Endodermal cell (in vitro differentiated cells): ENCODE results near the gene BEND3. TPM values are rescaled to one million over a fixed set of nuclear protein-coding genes. Genes with fewer than 3 reads are reported as not detected.

Experiments
- DNase-seq: peaks from one replicate; pipeline ENCODE4 v3.0.0-alpha.2; 2017
- H3K27ac ChIP-seq: 2 replicates; pipeline ENCODE4 v1.5.1; 2013; ENCODE audit warnings: mild to moderate bottlenecking, low read depth, low read length, moderate library complexity
- H3K27me3 ChIP-seq: 2 replicates; pipeline ENCODE4 v1.6.1; 2013; ENCODE audit warnings: mild to moderate bottlenecking, low read length, moderate library complexity; ENCODE audit not compliant: insufficient read depth, control insufficient read depth, poor library complexity, severe bottlenecking
- H3K36me3 ChIP-seq: 2 replicates; pipeline ENCODE4 v1.7.0; 2013; ENCODE audit warnings: mild to moderate bottlenecking, low read length, moderate library complexity; ENCODE audit not compliant: control insufficient read depth, insufficient read depth
- H3K4me1 ChIP-seq: one replicate; pipeline ENCODE4 v1.7.0; 2013; ENCODE audit warnings: low read length; ENCODE audit not compliant: control insufficient read depth, insufficient read depth
- H3K4me3 ChIP-seq: 2 replicates; pipeline ENCODE4 v1.5.1; 2013; ENCODE audit warnings: mild to moderate bottlenecking, low read length, moderate library complexity
- H3K9ac ChIP-seq: 2 replicates; pipeline ENCODE4 v1.6.1; 2013; ENCODE audit warnings: mild to moderate bottlenecking, low read length, moderate library complexity; ENCODE audit not compliant: poor library complexity, severe bottlenecking; ENCODE audit errors: extremely low read depth
- H3K9me3 ChIP-seq: 2 replicates; pipeline ENCODE4 v1.6.1; 2013; ENCODE audit warnings: mild to moderate bottlenecking, low read length, moderate library complexity; ENCODE audit not compliant: control insufficient read depth
- H3K27ac Mint-ChIP-seq: 2 replicates; pipeline ENCODE4 v1.8.0; 2020; ENCODE audit warnings: mixed read lengths
- H3K27me3 Mint-ChIP-seq: 2 replicates; pipeline ENCODE4 v1.8.0; 2021; ENCODE audit warnings: mild to moderate bottlenecking, mixed read lengths; ENCODE audit not compliant: insufficient read depth
- H3K36me3 Mint-ChIP-seq: 2 replicates; pipeline ENCODE4 v1.8.0; 2020; ENCODE audit warnings: low read depth, mixed read lengths
- H3K4me1 Mint-ChIP-seq: 2 replicates; pipeline ENCODE4 v1.8.0; 2020; ENCODE audit warnings: mixed read lengths
- H3K4me3 Mint-ChIP-seq: 2 replicates; pipeline ENCODE4 v1.8.0; 2020; ENCODE audit warnings: mild to moderate bottlenecking, moderate library complexity, mixed read lengths
- H3K9me3 Mint-ChIP-seq: 2 replicates; pipeline ENCODE4 v1.8.0; 2020; ENCODE audit warnings: mild to moderate bottlenecking, mixed read lengths
- CTCF ChIP-seq: fragments of 200-600 bp; sonication (generic); conservative IDR thresholded peaks from 2 replicates; pipeline ENCODE4 v1.5.0; 2021; ENCODE audit warnings: antibody characterized with exemption, mild to moderate bottlenecking
- WGBS, 2 experiments: methylation state at CpG; one replicate each; pipeline versions ENCODE4 v1.1.5 to v1.1.7; 2013; ENCODE audit warnings: missing lambda C conversion rate in 2 of 2, mixed read lengths in 1 of 2; ENCODE audit not compliant: insufficient coverage in 1 of 2, insufficient read length in 1 of 2; 5-methylcytosine and 5-hydroxymethylcytosine counted together
- total RNA-seq, 2 donors: library from RNA; stranded (reverse); fragmentation: NEBNext Ultra II Directional in 1 of 2; extraction: Animal tissue kit (Norgen Biotek cat#: 25700) in 1 of 2; gene quantifications; 2 replicates in 1 of 2; 3 replicates in 1 of 2; pipeline ENCODE4 v1.2.1, GENCODE V29; 2021

BEND3 gene
- total RNA-seq, 2 donors from 2014 or later = 18.0 to 28.6 TPM

- Mint-ChIP-seq H3K9me3 (no peaks in the 10 kb centered on the region), H3K36me3 (peaks cover 6% of the 10 kb centered on the region), H3K4me1 (peaks cover 37% of the 10 kb centered on the region), H3K27ac (peak overlapping the region; percentile 55), H3K4me3 (no peak overlapping the region), H3K27me3 (no peaks in the 10 kb centered on the region)
- H3K9ac ChIP-seq = no peak overlapping the region
- DNase-seq = no peak
- no peak for TF ChIP-seq CTCF
- no peak overlapping the region for H3K27ac ChIP-seq
- H3K9me3 ChIP-seq = no peaks in the 10 kb centered on the region
- no peaks in the 10 kb centered on the region for H3K27me3 ChIP-seq
- WGBS, 2 experiments = 95% methylated on average over 4 of the region's 4 CpGs
- peaks cover 3% of the 10 kb centered on the region for H3K36me3 ChIP-seq
- no peak overlapping the region for H3K4me3 ChIP-seq
- H3K4me1 ChIP-seq = peaks cover 13% of the 10 kb centered on the region
These were observed 55.7 kb downstream of the BEND3 start for GRCh38 chr6:107059606-107060005.

- Histone ChIP-seq H3K27ac (no peak overlapping the region), H3K4me3 (no peak overlapping the region), H3K9me3 (no peaks in the 10 kb centered on the region), H3K27me3 (no peaks in the 10 kb centered on the region), H3K9ac (no peak overlapping the region), H3K36me3 (no peaks in the 10 kb centered on the region), H3K4me1 (peaks cover 8% of the 10 kb centered on the region)
- H3K27me3 Mint-ChIP-seq = no peaks in the 10 kb centered on the region
- 95% methylated on average over 2 of the region's 2 CpGs; no CpG with 5 or more reads in 1 of the 2 experiments for WGBS, 2 experiments
- no peaks in the 10 kb centered on the region for H3K9me3 Mint-ChIP-seq
- H3K4me3 Mint-ChIP-seq = no peak overlapping the region
- no peak overlapping the region for H3K27ac Mint-ChIP-seq
- H3K36me3 Mint-ChIP-seq = peaks cover 3% of the 10 kb centered on the region
- TF ChIP-seq CTCF = no peak
- DNase-seq = no peak
- peaks cover 29% of the 10 kb centered on the region for H3K4me1 Mint-ChIP-seq
These were observed 57.6 kb downstream of the BEND3 start for GRCh38 chr6:107057679-107058078.

DNA sequence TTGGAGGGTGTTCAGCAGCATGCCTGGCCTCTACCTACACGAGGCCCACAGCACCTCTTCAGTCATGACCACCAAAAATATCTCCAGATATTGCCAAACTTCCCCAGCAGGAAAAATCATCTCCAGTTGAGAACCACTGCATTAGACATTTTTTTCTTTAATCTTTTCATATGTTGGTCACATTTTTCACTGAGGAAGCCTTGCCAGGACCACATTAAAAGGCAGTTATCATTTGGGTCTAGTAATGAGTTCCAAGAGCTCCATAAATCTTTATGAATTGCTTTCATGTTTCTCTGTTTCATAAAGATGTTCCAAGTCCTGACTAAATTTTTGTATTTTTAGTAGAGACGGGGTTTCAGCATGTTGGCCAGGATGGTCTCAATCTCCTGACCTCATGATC, 58.5 kb downstream of the BEND3 start:
- Mint-ChIP-seq H3K36me3 (peaks cover 3% of the 10 kb centered on the region), H3K4me3 (no peak overlapping the region), H3K4me1 (peaks cover 21% of the 10 kb centered on the region), H3K27ac (no peak overlapping the region), H3K27me3 (no peaks in the 10 kb centered on the region), H3K9me3 (no peaks in the 10 kb centered on the region)
- Histone ChIP-seq H3K36me3 (no peaks in the 10 kb centered on the region), H3K27me3 (no peaks in the 10 kb centered on the region), H3K9ac (no peak overlapping the region), H3K27ac (no peak overlapping the region), H3K4me3 (no peak overlapping the region), H3K4me1 (peaks cover 6% of the 10 kb centered on the region), H3K9me3 (no peaks in the 10 kb centered on the region)
- 97 to 100% methylated on average over 1 to 2 of the region's 2 CpGs for WGBS, 2 experiments
- no peak for TF ChIP-seq CTCF
- DNase-seq = no peak
